GM18909 (cell line): ENCODE results near the gene ARNT2.

Source experiments
- ATAC-seq: cut with Tn5 transposase; IDR thresholded peaks from one replicate; pipeline ENCODE4 v1.9.1; 2021; ENCODE audit warnings: mild to moderate bottlenecking; ENCODE audit not compliant: unreplicated experiment, poor library complexity

Gene ARNT2

DNA sequence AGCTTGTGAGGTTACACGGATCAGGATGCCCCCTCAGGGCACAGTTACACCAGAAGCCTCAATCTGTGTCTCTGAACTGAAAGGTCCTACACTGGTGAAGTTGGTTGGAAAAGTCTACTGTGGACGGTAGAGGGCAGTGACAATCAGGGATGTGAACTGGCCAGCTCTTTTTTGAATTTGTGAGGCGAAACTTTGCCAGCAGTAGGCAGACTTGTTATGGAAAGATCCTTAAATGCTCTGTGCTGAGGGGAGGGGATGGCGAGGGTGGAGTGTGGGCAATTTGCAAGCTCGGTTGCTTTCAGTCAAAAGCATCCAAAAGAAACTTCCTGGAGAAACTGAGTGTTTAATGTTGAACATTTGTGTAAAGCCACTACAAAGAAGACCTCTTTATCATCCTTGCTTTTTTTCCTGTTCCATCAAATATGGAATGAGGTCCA, 163.6 kb downstream of the ARNT2 start:
- ATAC-seq, result no peak

DNA sequence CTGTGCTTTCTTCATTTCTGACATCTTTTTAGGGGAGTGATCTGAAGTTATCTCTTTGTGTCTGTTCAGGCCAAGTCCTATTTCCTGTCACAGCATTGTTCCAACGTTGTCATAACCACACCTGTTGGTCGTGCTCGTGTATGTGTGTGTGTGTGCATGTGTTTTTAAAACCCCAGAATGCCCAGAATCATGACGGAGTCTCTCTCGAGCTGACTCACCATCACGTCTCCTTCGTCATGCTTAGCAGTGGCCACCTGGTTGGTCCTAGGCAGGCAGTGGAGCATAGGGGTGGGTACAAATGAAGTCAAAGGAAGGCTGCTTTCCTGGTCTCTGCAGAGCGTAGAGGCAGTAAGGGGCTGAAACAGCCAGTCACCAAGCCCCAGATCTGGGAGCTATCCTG, 164.1 kb downstream of the ARNT2 start:
- no peak for ATAC-seq

DNA sequence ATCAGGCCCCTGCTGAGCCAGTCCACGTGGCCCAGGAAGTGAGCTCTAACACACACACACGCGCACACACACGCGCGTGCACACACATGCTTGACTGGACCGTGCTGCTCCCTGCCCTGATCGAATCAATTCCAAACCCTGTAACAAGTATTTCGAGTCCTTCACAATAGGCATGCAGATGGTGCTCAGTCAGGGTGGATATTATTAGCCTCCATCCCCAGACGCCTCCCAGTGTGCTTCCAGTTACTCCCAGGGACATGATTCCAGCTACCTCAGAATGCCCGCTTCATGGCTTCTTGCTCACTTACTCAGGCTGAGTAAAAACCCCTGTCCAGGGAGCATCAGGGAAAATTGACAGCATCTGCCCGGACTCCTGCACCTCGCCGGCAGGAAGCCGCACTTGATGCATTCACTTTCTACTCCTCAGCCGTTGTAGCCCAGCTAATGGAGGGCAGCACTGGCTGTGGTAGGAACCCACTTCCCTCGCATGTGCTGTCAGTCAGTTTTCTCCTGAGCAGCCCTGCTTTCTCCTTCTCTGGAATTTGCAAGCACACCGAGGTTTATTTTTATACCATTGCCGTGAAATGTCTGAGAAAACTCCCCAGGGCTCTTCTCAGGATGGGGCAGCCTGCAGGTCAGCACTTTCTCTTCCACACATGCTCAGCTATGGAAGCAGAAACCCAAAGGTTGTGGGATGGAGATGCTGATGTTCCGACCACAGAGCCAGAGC, 164.9 kb downstream of the ARNT2 start:
- no peak for ATAC-seq

DNA sequence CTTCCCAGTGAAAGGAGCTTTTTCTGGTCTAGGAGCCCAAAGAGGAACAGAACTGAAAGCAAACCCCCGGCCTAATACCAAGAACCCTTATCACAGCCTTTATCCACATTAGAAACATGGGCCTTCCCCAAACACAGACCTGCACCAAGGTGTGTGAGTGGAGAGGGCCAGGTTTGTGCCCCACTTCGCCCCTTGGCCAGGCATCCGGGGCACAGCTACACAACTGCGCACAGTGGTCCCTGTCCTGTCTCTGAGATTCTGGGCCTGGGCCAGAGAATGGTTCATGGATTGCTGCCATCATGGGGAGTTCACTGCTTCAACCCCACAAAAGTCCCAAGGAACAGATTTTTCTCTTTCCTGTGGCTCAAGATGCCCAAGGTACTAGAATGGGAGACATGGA, 165.5 kb downstream of the ARNT2 start:
- ATAC-seq, result no peak

DNA sequence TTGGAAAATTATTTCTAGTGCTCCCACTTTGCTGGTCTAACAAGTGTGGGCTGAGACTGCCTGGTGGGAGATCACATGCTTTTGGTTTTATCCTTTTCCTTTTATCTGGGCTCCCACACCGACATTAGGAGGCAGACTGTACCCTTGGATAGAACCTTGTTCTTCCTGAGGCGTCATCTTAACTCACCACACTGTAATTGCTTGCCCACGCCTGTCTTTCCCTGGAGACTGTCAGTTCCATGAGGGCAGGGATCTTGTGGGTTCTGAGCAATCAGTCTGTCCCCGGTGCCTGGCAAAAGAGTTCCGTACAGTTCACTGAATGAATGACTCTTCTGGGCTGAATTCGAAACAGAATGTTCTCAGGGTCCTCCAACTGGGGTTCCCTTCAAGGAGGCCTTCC, 166.4 kb downstream of the ARNT2 start:
- no peak for ATAC-seq

DNA sequence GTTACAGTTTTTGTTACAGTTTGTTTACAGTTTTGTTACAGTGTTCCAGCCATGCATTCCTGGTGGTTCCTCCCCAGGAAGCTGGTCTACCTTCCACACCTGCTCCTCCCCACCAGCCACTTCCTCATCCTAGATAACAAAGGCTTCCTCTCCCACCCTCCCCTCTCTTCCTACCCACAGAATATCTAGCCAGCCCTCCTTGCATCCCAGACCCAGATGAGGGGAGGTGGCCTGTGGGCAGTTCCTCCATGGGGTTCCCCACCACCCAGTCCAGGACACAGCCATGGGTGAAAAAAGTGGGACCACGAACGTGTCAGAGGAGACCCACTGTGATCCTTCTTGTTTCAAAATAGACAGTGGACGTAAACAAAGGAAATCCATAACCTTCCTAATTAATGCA, 168.2 kb downstream of the ARNT2 start:
- ATAC-seq, result no peak

DNA sequence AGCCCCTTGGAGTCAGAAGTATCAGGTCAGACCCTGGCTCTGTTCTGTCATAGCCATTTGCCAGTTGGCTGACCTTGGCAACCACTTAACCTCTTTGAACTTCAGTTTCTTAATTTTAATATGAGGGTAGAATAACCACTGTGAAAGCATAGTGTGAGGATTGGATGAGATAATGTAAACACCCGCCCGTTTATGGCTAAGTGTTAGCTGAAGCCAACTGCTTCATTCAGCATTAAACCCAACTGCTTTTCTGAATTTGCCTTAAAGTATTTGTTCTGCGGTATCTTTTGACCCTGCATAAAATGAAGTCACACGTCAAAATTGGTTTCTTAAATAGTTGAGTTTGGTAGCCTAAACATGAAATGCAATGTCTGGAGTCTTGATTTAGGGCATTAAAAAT, 169.4 kb downstream of the ARNT2 start:
- no peak for ATAC-seq

DNA sequence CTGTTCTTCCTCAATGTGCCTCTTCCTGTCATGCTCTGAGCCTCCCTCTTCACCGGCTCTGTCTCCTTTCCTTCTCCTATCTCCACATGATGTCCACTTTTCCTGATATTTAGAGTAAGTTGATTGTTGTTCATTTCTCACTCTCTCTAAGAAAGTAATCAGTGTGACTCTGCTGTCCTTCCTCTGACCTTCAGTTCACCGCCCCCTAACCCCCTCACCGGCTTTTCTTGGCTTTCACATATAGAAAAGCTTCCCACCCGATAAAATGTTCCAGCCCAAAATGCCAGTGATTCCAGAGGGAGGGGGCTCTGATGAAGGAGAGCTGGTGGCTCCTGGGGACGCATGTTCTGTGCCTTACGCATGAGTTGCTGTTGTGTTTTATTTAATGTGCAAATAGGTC, 170.4 kb downstream of the ARNT2 start:
- no peak for ATAC-seq

DNA sequence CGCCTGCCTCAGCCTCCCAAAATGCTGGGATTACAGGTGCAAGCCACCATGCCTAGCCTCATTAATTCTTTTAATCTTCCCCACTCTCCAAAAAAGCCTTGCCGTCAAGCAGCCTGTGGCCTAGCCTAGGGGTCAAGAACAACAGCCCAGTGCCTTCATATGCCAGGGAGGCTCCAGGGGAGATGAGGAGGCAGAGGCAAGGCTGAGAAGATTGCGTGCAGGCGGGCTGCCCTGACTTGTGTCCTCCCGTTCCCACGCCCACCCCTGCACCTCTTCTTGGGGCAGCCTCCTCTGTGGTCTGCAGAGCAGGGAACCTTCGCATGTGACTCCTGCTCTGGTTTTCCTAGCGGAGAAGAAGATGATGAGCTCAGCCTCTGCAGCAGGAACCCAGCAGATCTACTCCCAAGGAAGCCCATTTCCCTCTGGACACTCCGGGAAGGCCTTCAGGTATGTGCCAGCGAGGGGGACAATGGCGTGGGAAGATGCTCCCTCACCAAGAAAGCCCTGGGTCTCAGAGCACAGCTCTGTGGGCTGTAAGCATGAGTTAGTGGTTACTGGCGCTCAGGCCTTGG, 172.4 kb downstream of the ARNT2 start:
- ATAC-seq, result no peak

DNA sequence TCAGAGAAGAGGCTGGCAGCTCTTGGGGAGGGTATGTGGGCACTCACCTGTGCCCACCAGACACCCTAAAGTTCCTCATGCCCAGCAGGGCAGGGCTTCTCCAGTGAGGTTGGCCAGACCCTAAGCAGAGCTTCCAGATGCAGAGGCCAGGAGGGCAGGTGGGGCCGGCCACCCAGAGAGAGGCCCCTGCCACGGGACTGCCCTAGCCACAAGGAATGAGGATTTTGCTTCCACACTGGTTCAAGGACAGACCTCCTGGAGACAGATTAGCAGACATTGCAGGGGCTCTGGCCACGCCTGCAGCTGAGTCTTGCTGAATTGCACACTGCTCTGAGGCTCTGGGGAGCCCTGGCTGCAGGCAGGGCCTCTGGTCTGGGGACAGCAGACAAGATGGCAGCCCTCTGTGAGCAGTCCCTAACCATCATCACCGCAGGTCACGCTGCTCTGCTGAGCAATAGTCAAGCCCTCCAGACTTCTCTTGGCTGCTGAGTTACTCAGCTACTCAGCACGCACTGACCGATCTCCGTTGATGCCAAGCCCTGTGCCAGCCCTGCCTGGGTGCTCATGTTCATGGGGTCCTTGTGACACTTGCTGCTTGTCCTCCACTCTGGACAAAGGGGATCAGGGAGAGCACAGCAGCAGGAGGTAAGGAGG, 173.5 kb downstream of the ARNT2 start:
- no peak for ATAC-seq

DNA sequence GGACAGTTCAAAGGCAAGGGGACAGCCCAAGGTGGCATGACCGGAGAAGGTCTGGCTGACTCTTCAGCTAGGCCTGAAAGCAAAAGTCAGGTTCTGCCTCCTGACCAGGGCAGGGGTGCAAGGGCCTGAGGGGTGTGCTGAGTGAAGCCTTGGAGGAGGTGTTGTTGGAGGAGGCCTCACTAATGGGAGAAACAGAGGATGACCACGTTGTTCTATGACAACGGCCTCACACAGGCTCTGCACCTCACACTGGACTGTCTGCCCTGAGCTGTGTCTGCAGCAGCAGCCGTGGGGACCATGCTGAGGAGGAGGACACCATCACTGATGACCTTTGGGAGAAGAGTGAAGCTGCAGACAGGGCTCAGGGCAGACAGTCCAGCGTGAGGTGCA, 174.0 kb downstream of the ARNT2 start:
- ATAC-seq, result no peak

DNA sequence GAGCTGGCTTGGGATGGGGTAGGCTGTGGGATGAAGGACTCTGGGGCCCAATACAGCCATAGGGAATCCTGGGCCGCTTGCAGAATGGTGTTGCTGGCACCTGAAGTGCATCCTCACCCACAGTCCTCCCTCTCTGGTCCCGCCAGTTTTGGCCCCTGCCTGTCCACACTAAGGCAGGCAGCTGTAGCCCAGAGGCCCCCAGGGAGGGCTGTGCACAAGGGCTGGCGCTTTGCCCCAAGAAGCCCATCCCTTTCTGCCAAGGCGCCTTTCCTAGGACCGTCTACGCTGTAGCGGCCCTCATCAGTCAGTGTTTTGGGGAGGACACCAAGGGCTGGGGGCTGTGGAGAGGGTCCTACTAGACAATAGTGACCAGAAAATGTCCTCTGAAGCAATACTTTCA, 174.7 kb downstream of the ARNT2 start:
- ATAC-seq, result no peak

DNA sequence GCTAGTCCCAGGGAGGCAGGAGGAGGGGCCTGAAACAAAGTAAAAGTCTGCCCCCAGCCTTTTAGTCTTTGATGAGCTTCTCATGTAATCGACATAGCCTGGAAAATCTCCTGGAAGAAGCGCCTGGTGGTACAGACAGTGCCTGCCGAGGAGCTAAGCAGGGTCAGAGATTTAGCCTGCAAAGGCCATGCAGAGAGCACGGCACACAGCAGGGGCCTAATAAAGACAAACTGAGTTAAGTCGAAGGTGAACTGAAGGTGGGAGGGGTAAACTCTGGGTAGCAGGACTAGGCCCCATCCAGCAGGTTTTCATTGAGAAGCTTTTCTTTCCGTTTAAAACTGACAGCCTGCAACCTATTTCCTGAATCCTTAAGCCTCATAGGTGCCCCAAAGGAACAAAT, 175.4 kb downstream of the ARNT2 start:
- ATAC-seq, result no peak

DNA sequence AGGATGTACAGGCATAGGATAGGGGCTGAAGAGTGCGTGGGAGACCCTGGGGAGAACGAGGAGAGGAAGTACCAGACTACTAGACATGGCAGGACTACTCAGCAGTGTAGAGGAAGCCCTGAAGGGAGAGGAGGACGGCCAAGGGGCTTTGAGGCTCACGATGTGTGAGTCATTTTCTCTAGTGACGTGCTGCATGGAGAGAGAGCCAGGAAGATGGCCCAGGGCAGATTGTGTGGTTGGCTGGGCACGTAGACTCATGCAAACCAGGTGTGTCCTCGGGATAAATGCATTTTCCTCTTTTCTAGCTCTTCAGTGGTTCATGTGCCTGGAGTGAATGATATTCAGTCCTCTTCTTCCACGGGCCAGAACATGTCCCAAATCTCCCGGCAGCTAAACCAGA, 175.9 kb downstream of the ARNT2 start:
- ATAC-seq, result no peak

DNA sequence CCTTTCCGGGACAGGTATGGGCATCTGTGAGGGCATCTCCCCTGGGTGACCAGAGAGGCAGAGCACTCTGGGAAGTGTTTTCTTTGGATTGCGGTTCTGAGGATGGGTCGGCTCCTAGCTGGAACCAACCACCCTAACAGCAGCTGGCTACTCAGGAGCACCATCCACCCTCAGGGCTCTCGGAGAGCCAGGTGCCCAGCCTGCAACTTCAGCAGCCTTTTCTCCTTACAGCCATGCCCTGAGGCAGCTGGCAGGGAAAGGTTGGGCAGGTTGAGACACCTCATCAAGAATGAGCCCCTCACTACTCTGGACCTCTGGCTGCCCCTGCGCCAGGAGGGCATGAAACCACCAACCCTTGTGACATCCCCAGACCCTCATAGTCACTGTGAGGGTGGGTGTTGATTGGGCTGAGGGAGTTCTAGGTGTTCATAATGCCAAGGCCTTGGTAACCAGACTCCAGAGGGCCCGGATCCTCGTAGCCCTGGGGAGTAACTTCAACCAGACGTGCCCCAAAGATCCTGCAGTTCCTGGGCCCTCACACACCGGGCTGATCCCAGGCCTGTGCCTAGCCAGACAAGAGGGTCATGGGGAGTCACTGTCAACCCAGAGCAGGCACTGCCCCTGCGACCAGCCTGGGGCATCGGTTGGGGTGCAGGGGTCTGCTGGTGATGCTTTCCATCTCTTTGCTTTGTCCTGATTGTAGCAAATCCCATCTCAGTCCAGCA, 176.5 kb downstream of the ARNT2 start:
- no peak for ATAC-seq

DNA sequence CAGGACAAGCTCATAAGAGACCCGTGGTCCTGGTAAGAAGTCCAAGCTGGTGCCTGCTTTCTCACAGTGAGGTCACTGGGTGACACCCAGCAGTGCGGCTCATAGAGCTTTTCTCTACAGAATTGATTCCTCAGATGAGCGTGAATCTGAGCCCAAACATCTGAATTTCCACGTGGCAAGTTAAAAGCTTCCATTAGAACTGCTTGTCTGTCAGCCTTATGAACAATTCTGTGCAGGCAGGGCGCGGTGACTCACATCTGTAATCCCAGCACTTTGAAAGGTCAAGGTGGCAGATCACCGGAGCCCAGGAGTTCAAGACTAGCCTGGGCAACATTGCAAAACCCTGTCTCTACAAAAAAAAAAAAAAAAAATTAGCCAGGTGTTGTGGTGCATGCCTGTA, 177.8 kb downstream of the ARNT2 start:
- ATAC-seq, result no peak

DNA sequence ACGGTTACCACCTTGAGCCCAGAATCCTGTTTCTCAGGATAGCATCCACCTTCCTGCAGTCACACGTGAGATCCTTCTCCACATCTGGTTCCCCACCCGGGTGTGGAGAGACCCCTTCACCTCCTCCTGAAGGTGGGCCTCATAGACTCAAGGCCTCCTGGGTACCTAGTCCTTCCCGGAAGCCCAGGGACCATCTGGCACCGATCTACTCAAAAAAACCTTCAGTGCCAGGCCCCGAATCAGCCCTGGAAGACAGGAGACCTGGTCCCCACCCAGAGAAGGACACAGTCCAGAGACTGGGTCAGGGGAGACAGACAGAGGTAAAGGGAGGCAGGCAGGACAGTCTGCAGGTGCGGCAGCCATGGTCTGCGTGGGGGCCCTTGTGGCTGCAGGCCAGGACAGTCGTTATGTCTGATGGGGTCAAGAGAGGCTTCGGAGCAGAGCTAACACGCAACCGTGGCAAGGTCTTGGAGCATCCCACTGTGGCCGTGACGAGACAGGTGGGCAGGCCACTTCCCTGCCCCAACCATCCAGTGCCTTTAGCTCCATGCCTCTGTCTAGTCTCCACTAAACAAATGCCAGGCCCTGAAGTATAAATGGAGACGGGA, 178.7 kb downstream of the ARNT2 start:
- no peak for ATAC-seq

DNA sequence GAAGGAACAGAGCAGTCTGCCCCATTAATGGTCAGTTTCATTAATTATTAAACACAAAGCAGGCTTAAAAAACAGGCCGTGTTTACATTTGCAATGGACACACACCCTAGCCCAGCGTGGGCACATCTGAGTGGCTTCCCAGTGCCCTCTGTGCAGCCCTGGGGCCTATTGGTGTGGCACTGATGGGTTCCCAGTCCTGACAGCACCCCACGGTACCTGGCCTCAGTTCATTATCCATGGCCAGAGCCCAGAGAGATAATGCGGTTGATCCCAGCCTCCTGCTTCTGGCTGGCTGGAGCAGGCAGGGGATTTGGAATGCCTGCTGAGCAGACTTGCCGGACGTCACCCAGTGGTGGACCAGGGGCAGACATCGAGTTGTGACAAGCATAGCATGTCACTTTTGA, 180.4 kb downstream of the ARNT2 start:
- ATAC-seq, result no peak

DNA sequence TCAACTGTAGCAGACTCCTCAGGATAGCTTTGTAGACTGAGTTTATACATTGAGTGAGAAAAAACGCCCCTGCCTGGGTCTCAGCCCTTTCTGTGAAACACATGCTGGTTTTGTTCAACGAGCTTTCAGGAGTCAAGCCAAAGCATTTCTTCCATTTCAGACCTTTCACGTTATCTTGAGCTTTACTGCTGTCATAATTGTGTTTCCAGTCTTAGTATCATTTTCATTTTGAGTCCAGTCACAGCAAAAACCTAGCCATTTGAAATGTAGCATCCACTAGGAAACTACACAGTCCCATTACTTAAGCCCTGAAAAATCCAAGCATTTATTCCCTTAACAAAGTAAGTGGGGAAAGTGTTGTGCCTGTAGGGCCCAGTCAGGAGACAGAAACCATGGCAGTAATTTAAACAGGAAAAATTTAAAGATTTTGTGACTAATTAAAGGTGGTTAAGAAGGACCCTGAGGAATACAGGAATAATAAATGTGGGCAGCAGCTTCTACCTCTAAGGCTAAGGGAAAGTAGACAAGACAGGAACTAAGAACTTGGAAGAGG, 180.9 kb downstream of the ARNT2 start:
- ATAC-seq, result no peak

DNA sequence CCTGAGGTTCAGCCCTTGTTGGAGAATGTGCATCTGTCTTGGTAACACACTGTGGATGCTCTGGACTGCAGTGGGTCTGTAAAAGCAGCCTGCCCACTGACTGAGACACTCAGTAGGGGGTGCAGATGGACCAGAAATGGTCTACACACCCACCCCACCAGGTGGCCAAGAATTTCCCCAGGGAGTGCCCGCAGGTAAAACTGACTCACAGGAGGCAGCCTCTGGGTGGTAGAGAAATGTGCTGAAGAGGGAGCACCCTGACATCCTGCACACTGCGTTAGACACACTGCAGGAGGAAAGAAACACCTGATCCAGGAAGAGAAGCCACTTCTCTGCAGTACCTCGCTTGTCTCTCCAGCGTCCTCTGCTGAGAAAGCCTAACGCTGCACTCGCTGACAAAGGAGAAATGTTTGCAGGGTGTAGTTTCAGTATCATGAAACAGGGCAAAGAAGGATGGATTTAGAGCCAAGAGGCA, 181.4 kb downstream of the ARNT2 start:
- no peak for ATAC-seq
